ENCODE data around the gene C1orf159.

Gene C1orf159

DNA sequence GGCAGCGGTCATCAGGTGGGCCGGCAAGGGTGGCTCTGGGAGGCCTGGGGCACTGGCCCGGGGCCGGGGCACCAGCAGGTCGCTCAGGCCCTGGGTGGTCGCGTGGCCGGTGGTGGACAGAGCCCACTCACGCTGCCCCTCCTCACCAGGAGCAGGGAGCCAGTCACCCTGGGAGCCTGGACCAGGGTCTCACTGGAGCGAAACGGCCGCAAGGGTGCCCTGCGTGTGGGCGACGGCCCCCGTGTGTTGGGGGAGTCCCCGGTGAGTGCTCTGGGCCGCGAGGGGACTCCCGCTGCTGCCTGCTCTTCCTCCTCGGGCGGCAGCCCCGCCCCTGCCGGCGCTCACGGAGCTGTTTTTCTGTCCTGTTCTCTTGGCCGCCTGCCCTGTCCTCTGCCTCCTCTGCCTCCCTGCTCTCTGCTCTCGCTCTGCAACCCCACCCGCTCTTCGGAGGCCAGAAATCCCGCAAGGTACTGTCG, 65.3 kb downstream of the C1orf159 start:
- H3K4me3 ChIP-seq (ENCODE audit: low read depth, low read length) = no peak overlapping the region
- TF ChIP-seq, protein P1, sequence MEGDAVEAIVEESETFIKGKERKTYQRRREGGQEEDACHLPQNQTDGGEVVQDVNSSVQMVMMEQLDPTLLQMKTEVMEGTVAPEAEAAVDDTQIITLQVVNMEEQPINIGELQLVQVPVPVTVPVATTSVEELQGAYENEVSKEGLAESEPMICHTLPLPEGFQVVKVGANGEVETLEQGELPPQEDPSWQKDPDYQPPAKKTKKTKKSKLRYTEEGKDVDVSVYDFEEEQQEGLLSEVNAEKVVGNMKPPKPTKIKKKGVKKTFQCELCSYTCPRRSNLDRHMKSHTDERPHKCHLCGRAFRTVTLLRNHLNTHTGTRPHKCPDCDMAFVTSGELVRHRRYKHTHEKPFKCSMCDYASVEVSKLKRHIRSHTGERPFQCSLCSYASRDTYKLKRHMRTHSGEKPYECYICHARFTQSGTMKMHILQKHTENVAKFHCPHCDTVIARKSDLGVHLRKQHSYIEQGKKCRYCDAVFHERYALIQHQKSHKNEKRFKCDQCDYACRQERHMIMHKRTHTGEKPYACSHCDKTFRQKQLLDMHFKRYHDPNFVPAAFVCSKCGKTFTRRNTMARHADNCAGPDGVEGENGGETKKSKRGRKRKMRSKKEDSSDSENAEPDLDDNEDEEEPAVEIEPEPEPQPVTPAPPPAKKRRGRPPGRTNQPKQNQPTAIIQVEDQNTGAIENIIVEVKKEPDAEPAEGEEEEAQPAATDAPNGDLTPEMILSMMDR (IDR thresholded peaks at IDR 0.05; ENCODE audit: low read depth, low read length) = no peak
- TF ChIP-seq MAX (IDR thresholded peaks at IDR 0.05; ENCODE audit: low read depth, low read length) (no peak), MYC (IDR thresholded peaks at IDR 0.05; ENCODE audit: low read depth, low read length) (no peak), POLR2A (IDR thresholded peaks at IDR 0.05; ENCODE audit: extremely low read depth, insufficient read length) (no peak)
- no peak for DNase-seq (ENCODE audit: low read depth)

GRCh38 chr1:1049318-1050165, 66.3 kb downstream of the C1orf159 start:
- no peak overlapping the region for H3K4me3 ChIP-seq (ENCODE audit: low read depth, low read length)
- no peak for DNase-seq (ENCODE audit: low read depth)
- TF ChIP-seq MAX (IDR thresholded peaks at IDR 0.05; ENCODE audit: low read depth, low read length) (no peak), POLR2A (IDR thresholded peaks at IDR 0.05; ENCODE audit: extremely low read depth, insufficient read length) (no peak), MYC (IDR thresholded peaks at IDR 0.05; ENCODE audit: low read depth, low read length) (no peak)
- TF ChIP-seq, protein P1 (IDR thresholded peaks at IDR 0.05; ENCODE audit: low read depth, low read length) = no peak

GRCh38 chr1:1048765-1049164, 67.1 kb downstream of the C1orf159 start:
- DNase-seq (ENCODE audit: low read depth) = no peak
- no peak for TF ChIP-seq MAX (IDR thresholded peaks at IDR 0.05; ENCODE audit: low read depth, low read length)
- TF ChIP-seq, protein P1 (IDR thresholded peaks at IDR 0.05; ENCODE audit: low read depth, low read length) = no peak
- TF ChIP-seq POLR2A (IDR thresholded peaks at IDR 0.05; ENCODE audit: extremely low read depth, insufficient read length) = no peak
- no peak for TF ChIP-seq MYC (IDR thresholded peaks at IDR 0.05; ENCODE audit: low read depth, low read length)
- H3K4me3 ChIP-seq (ENCODE audit: low read depth, low read length) = no peak overlapping the region

DNA sequence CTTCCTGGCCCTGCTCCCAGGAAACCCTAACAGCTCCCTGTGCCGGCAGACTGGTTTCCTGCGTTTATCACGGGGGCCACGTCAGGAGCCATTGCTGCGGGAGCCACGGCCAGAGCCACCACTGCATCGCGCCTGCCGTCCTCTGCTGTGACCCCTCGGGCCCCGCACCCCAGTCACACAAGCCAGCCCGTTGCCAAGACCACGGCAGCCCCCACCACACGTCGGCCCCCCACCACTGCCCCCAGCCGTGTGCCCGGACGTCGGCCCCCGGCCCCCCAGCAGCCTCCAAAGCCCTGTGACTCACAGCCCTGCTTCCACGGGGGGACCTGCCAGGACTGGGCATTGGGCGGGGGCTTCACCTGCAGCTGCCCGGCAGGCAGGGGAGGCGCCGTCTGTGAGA, 67.9 kb downstream of the C1orf159 start:
- H3K4me3 ChIP-seq (ENCODE audit: low read depth, low read length) = no peak overlapping the region
- TF ChIP-seq POLR2A (IDR thresholded peaks at IDR 0.05; ENCODE audit: extremely low read depth, insufficient read length) (no peak), MAX (IDR thresholded peaks at IDR 0.05; ENCODE audit: low read depth, low read length) (no peak), MYC (IDR thresholded peaks at IDR 0.05; ENCODE audit: low read depth, low read length) (no peak)
- TF ChIP-seq, protein P1 (IDR thresholded peaks at IDR 0.05; ENCODE audit: low read depth, low read length) = no peak
- DNase-seq (ENCODE audit: low read depth) = no peak

DNA sequence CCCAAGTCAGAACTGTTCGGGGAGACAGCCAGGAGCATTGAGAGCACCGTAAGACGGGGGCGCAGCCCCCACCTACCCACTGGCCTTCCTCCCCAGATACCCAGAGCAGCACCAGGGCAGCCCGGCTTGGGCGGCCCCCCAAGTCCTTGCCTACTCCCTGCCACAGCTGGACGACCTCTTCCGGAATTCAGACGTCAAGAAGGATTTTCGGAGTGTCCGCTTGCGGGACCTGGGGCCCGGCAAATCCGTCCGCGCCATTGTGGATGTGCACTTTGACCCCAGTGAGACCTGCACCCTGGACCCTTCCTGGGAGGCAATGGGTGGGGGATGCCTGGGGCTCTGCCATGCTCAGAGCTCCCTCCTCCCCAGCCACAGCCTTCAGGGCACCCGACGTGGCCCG, 68.5 kb downstream of the C1orf159 start:
- TF ChIP-seq POLR2A (IDR thresholded peaks at IDR 0.05; ENCODE audit: extremely low read depth, insufficient read length) = no peak
- TF ChIP-seq MAX (IDR thresholded peaks at IDR 0.05; ENCODE audit: low read depth, low read length) = no peak
- TF ChIP-seq, protein P1 (IDR thresholded peaks at IDR 0.05; ENCODE audit: low read depth, low read length) = no peak
- H3K4me3 ChIP-seq (ENCODE audit: low read depth, low read length) = no peak overlapping the region
- DNase-seq (ENCODE audit: low read depth) = no peak
